IMR-90 (cell line): Measurements from ENCODE around the gene MAMDC4. TPM values are rescaled to one million over a fixed set of nuclear protein-coding genes. Genes with fewer than 3 reads are reported as not detected.

Source experiments
- ATAC-seq: fragments of 200-7000 bp; cut with Tn5 transposase; 2 replicates; pipeline ENCODE4 v1.9.1; 2020; ENCODE audit warnings: low read depth, mild to moderate bottlenecking, moderate library complexity
- BruUV-seq: library from RNA; stranded (reverse); fragments of 400-500 nt; replicated peaks from 2 replicates; lab custom pipeline; 2021; lab: Mats Ljungman, UMichigan
- CTCF ChIA-PET: fragments of 300-600 bp; formaldehyde crosslinking; extraction: SDS; loops from one replicate; lab custom pipeline; 2021; ENCODE audit warnings: antibody characterized with exemption; lab: Yijun Ruan, JAX
- POLR2A ChIA-PET: fragments of 300-600 bp; sonication (Branson Sonifier 250); formaldehyde crosslinking; loops from one replicate; lab custom pipeline; 2022; ENCODE audit warnings: antibody characterized with exemption; ENCODE audit not compliant: unreplicated experiment; lab: Charles Lee
- DNase-seq: peaks from one replicate; pipeline ENCODE4 v3.0.0; 2013
- H2AFZ ChIP-seq: replicated peaks from 2 replicates; pipeline ENCODE3; 2013; ENCODE audit warnings: low read length, mild to moderate bottlenecking; ENCODE audit not compliant: poor library complexity
- H2AK5ac ChIP-seq: 2 replicates; pipeline ENCODE4 v1.6.1; 2013; ENCODE audit warnings: low read depth, low read length, inconsistent platforms
- H2AK9ac ChIP-seq: replicated peaks from 2 replicates; pipeline ENCODE3; 2013; ENCODE audit warnings: mild to moderate bottlenecking, low read depth, low read length, moderate library complexity; ENCODE audit not compliant: poor library complexity
- H2BK120ac ChIP-seq: 2 replicates; pipeline ENCODE4 v1.6.1; 2013; ENCODE audit warnings: low read depth, low read length, inconsistent platforms
- H2BK15ac ChIP-seq: 3 replicates; pipeline ENCODE4 v1.6.1; 2013; ENCODE audit warnings: low read depth, low read length, inconsistent platforms
- H2BK20ac ChIP-seq: 2 replicates; pipeline ENCODE4 v1.6.1; 2013; ENCODE audit warnings: low read depth, mild to moderate bottlenecking, inconsistent platforms, low read length, moderate library complexity
- H2BK5ac ChIP-seq: 2 replicates; pipeline ENCODE4 v1.6.1; 2013; ENCODE audit warnings: mild to moderate bottlenecking, low read depth, low read length, inconsistent platforms; ENCODE audit not compliant: poor library complexity, severe bottlenecking
- H3K14ac ChIP-seq: replicated peaks from 2 replicates; pipeline ENCODE4 v1.6.1; 2013; ENCODE audit warnings: low read depth, low read length, inconsistent platforms
- H3K18ac ChIP-seq: 2 replicates; pipeline ENCODE4 v1.6.1; 2013; ENCODE audit warnings: low read depth, low read length, control low read depth
- H3K23ac ChIP-seq: 2 replicates; pipeline ENCODE4 v1.6.1; 2013; ENCODE audit warnings: low read depth, low read length, inconsistent platforms
- H3K27ac ChIP-seq: 2 replicates; pipeline ENCODE4 v1.5.1; 2013; ENCODE audit warnings: mild to moderate bottlenecking, control low read depth, low read length; ENCODE audit not compliant: insufficient read depth
- H3K27me3 ChIP-seq: 2 replicates; pipeline ENCODE4 v1.6.1; 2013; ENCODE audit warnings: low read length; ENCODE audit not compliant: control insufficient read depth, insufficient read depth
- H3K36me3 ChIP-seq: 2 replicates; pipeline ENCODE4 v1.6.1; 2013; ENCODE audit warnings: low read length, mixed read lengths; ENCODE audit not compliant: control insufficient read depth, insufficient read depth
- H3K4ac ChIP-seq: 2 replicates; pipeline ENCODE4 v1.6.1; 2013; ENCODE audit warnings: low read depth, low read length, inconsistent platforms
- H3K4me1 ChIP-seq: 2 replicates; pipeline ENCODE4 v1.6.1; 2013; ENCODE audit warnings: low read length, mixed read lengths; ENCODE audit not compliant: control insufficient read depth, insufficient read depth
- H3K4me2 ChIP-seq: 2 replicates; pipeline ENCODE4 v1.6.1; 2013; ENCODE audit warnings: low read depth, mild to moderate bottlenecking, control low read depth, low read length, moderate library complexity
- H3K4me3 ChIP-seq: 2 replicates; pipeline ENCODE4 v1.5.1; 2013; ENCODE audit warnings: low read depth, mild to moderate bottlenecking, control low read depth, low read length, moderate library complexity; ENCODE audit not compliant: insufficient read depth
- H3K56ac ChIP-seq: 2 replicates; pipeline ENCODE4 v1.6.1; 2013; ENCODE audit warnings: low read length, inconsistent platforms; ENCODE audit not compliant: insufficient read depth; ENCODE audit errors: extremely low read depth
- H3K79me1 ChIP-seq, 2 experiments: 2 replicates each; pipeline ENCODE4 v1.6.1; 2013; ENCODE audit warnings: low read length in 2 of 2, inconsistent platforms in 1 of 2, low read depth in 1 of 2
- H3K9ac ChIP-seq: 2 replicates; pipeline ENCODE4 v1.6.1; 2013; ENCODE audit warnings: low read depth, low read length, control low read depth
- H3K9me1 ChIP-seq: 2 replicates; pipeline ENCODE4 v1.6.1; 2013; ENCODE audit warnings: low read length, inconsistent platforms; ENCODE audit not compliant: insufficient read depth
- H3K9me3 ChIP-seq: 2 replicates; pipeline ENCODE4 v1.6.1; 2013; ENCODE audit warnings: low read length; ENCODE audit not compliant: control insufficient read depth, insufficient read depth
- H4K20me1 ChIP-seq: 2 replicates; pipeline ENCODE4 v1.6.1; 2013; ENCODE audit warnings: low read length, inconsistent platforms; ENCODE audit not compliant: insufficient read depth
- H4K5ac ChIP-seq: 2 replicates; pipeline ENCODE4 v1.6.1; 2013; ENCODE audit warnings: mild to moderate bottlenecking, low read depth, low read length, control low read depth
- H4K8ac ChIP-seq, 2 experiments: 2 replicates each; pipeline ENCODE4 v1.6.1; 2013; ENCODE audit warnings: low read depth in 2 of 2, low read length in 2 of 2, control low read depth in 1 of 2, inconsistent platforms in 1 of 2
- H4K91ac ChIP-seq: 2 replicates; pipeline ENCODE4 v1.6.1; 2013; ENCODE audit warnings: low read depth, low read length, inconsistent platforms; ENCODE audit not compliant: insufficient read depth
- BHLHE40 ChIP-seq: fragments of 150-350 bp; IDR thresholded peaks from 2 replicates; pipeline ENCODE4 v1.6.1; 2016; ENCODE audit warnings: mild to moderate bottlenecking, low read depth, low read length
- CEBPB ChIP-seq: IDR thresholded peaks from 2 replicates; pipeline ENCODE4 v1.6.1; 2012; ENCODE audit warnings: low read depth, low read length, improper control_type of control experiment
- CHD1 ChIP-seq: IDR thresholded peaks from 2 replicates; pipeline ENCODE4 v1.6.1; 2012; ENCODE audit warnings: low read depth, low read length, improper control_type of control experiment
- ELK1 ChIP-seq: fragments of 150-350 bp; IDR thresholded peaks from 2 replicates; pipeline ENCODE4 v1.6.1; 2016; ENCODE audit warnings: low read depth, mild to moderate bottlenecking, low read length, moderate library complexity, borderline replicate concordance
- FOS ChIP-seq: fragments of 150-350 bp; IDR thresholded peaks from 2 replicates; pipeline ENCODE4 v1.6.1; 2016; ENCODE audit warnings: low read depth, low read length
- MAFK ChIP-seq: IDR thresholded peaks from 2 replicates; pipeline ENCODE4 v1.6.1; 2012; ENCODE audit warnings: low read depth, low read length, improper control_type of control experiment
- MAZ ChIP-seq: IDR thresholded peaks from 2 replicates; pipeline ENCODE4 v1.6.1; 2012; ENCODE audit warnings: low read depth, mild to moderate bottlenecking, low read length, improper control_type of control experiment, moderate library complexity, borderline replicate concordance
- MXI1 ChIP-seq: IDR thresholded peaks from 2 replicates; pipeline ENCODE4 v1.6.1; 2012; ENCODE audit warnings: low read depth, mild to moderate bottlenecking, low read length, moderate library complexity, borderline replicate concordance
- NFE2L2 ChIP-seq: fragments of 150-350 bp; IDR thresholded peaks from 2 replicates; pipeline ENCODE4 v1.6.1; 2016; ENCODE audit warnings: low read depth, mild to moderate bottlenecking, low read length
- POLR2A ChIP-seq: IDR thresholded peaks from 2 replicates; pipeline ENCODE4 v1.6.1; 2012; ENCODE audit warnings: mild to moderate bottlenecking, low read depth, low read length
- RAD21 ChIP-seq: IDR thresholded peaks from 2 replicates; pipeline ENCODE4 v1.6.1; 2012; ENCODE audit warnings: low read length, improper control_type of control experiment
- RCOR1 ChIP-seq: IDR thresholded peaks from 2 replicates; pipeline ENCODE4 v1.6.1; 2012; ENCODE audit warnings: mild to moderate bottlenecking, low read length, improper control_type of control experiment; ENCODE audit not compliant: insufficient replicate concordance
- RFX5 ChIP-seq: IDR thresholded peaks from 2 replicates; pipeline ENCODE4 v1.8.0; 2012; ENCODE audit warnings: low read depth, mild to moderate bottlenecking, low read length, moderate library complexity
- SMC3 ChIP-seq: fragments of 150-350 bp; IDR thresholded peaks from 2 replicates; pipeline ENCODE4 v1.6.1; 2016; ENCODE audit warnings: low read depth, mild to moderate bottlenecking, antibody characterized with exemption, low read length, moderate library complexity
- WGBS, 2 experiments: methylation state at CpG; one replicate each; pipeline versions ENCODE4 v1.1.5 to v1.1.7; 2013; ENCODE audit warnings: missing lambda C conversion rate in 2 of 2; ENCODE audit not compliant: insufficient read length in 1 of 2; ENCODE audit errors: extremely low coverage in 2 of 2; 5-methylcytosine and 5-hydroxymethylcytosine counted together
- dilution Hi-C: fragments of 300-500 bp; cut with HindIII; formaldehyde crosslinking; loops from one replicate; pipeline ENCODE4 v1.14.3; 2018; ENCODE audit warnings: low sequenced_read_pairs; ENCODE audit not compliant: unreplicated experiment
- in situ Hi-C: fragments of 300-500 bp; cut with MboI; formaldehyde crosslinking; loops from 3 replicates; pipeline ENCODE4 v1.14.3; 2019; ENCODE audit warnings: low sequenced_read_pairs, inconsistent platforms, mixed read lengths
- intact Hi-C: fragments of 100-400 bp; cut with micrococcal nuclease; formaldehyde crosslinking; loops from 2 replicates; pipeline ENCODE4 v1.10.0; 2022
- polyA plus RNA-seq, 3 experiments: library from polyadenylated mRNA; depleted of rRNA; stranded (reverse); fragments of >200 nt; gene quantifications; 2 replicates each; pipeline ENCODE4 v1.2.3, GENCODE V29; 2012; ENCODE audit warnings: low replicate concordance in 1 of 3
- total RNA-seq: library from RNA; depleted of rRNA; stranded (reverse); fragments of >200 nt; gene quantifications from 2 replicates; pipeline ENCODE4 v1.2.3, GENCODE V29; 2012
- TF ChIP-seq, protein P1 (sequence below): conservative IDR thresholded peaks from 2 replicates; pipeline ENCODE4 v1.5.1; 2012; ENCODE audit warnings: mild to moderate bottlenecking, low read depth, low read length, improper control_type of control experiment
- TF ChIP-seq, protein P2 (sequence below): fragments of 150-350 bp; IDR thresholded peaks from 2 replicates; pipeline ENCODE4 v1.6.1; 2017; ENCODE audit warnings: mild to moderate bottlenecking, antibody characterized with exemption, low read length, low read depth

MAMDC4 gene
- total and polyA plus RNA-seq, 2 of the 4 experiments (the other 2 are of a cell fraction) = 0.18 to 3.5 TPM

- Histone ChIP-seq H3K27ac (no peak overlapping the region), H2BK5ac (no peak overlapping the region), H3K4me2 (no peak overlapping the region), H3K14ac (no peak overlapping the region), H2AK5ac (no peak overlapping the region), H3K23ac (no peak overlapping the region), H3K9me3 (no peaks in the 10 kb centered on the region), H3K79me1 (peaks cover 0 to 16% of the 10 kb centered on the region in 2 experiments; a peak in 1 of 4 replicates), H3K56ac (no peak overlapping the region), H2BK15ac (no peak overlapping the region), H4K20me1 (peaks cover 5% of the 10 kb centered on the region; the same call in 1 of the 2 replicates), H4K5ac (no peak overlapping the region), H3K9ac (no peak overlapping the region), H3K9me1 (no peaks in the 10 kb centered on the region), H3K4ac (no peak overlapping the region), H4K91ac (no peak overlapping the region), H2BK20ac (no peak overlapping the region), H3K36me3 (peaks cover 12% of the 10 kb centered on the region), H2BK120ac (no peak overlapping the region), H3K27me3 (no peaks in the 10 kb centered on the region), H3K18ac (no peak overlapping the region), H2AK9ac (no peak overlapping the region), H3K4me1 (peaks cover 8% of the 10 kb centered on the region), H2AFZ (no peak overlapping the region), H3K4me3 (no peak overlapping the region), H4K8ac (no peak overlapping the region)
- dilution Hi-C loops (no loop called here), intact Hi-C loops (no loop called here), in situ Hi-C loops (no loop called here)
- 100% methylated on average over 1 of the region's 14 CpGs; no CpG with 5 or more reads in 1 of the 2 experiments for WGBS, 2 experiments
- POLR2A ChIA-PET = no interaction called here
- CTCF ChIA-PET = no interaction called here
- DNase-seq = no peak
- no peak for ATAC-seq
- BruUV-seq = no TSS peak
- TF ChIP-seq MAZ (no peak), SMC3 (no peak), MAFK (no peak), RFX5 (no peak), RAD21 (no peak), CHD1 (no peak), POLR2A (no peak), ELK1 (no peak), BHLHE40 (no peak), RCOR1 (no peak), CEBPB (no peak), NFE2L2 (no peak), MXI1 (no peak), FOS (no peak)
- TF ChIP-seq, protein P1, sequence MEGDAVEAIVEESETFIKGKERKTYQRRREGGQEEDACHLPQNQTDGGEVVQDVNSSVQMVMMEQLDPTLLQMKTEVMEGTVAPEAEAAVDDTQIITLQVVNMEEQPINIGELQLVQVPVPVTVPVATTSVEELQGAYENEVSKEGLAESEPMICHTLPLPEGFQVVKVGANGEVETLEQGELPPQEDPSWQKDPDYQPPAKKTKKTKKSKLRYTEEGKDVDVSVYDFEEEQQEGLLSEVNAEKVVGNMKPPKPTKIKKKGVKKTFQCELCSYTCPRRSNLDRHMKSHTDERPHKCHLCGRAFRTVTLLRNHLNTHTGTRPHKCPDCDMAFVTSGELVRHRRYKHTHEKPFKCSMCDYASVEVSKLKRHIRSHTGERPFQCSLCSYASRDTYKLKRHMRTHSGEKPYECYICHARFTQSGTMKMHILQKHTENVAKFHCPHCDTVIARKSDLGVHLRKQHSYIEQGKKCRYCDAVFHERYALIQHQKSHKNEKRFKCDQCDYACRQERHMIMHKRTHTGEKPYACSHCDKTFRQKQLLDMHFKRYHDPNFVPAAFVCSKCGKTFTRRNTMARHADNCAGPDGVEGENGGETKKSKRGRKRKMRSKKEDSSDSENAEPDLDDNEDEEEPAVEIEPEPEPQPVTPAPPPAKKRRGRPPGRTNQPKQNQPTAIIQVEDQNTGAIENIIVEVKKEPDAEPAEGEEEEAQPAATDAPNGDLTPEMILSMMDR = no peak
- TF ChIP-seq, protein P2, sequence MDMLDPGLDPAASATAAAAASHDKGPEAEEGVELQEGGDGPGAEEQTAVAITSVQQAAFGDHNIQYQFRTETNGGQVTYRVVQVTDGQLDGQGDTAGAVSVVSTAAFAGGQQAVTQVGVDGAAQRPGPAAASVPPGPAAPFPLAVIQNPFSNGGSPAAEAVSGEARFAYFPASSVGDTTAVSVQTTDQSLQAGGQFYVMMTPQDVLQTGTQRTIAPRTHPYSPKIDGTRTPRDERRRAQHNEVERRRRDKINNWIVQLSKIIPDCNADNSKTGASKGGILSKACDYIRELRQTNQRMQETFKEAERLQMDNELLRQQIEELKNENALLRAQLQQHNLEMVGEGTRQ = no peak
These were observed 4.5 kb downstream of the MAMDC4 start for GRCh38 chr9:136856541-136857141.
